Adrenal gland (tissue), 5 donors: ENCODE data around the gene KSR2.

Experiments
- CTCF ChIP-seq, 6 experiments: fragments of 450-650 bp in 4 of 6; fragments of 200-600 bp in 2 of 6; sonication (generic) in 1 of 6; IDR thresholded peaks; 1 replicate in 5 of 6; 2 replicates in 1 of 6; pipeline versions ENCODE4 v1.5.1 to v1.8.0; 2016 to 2021; ENCODE audit warnings: antibody characterized with exemption in 6 of 6, mild to moderate bottlenecking in 2 of 6, moderate library complexity in 1 of 6
- POLR2A ChIP-seq, 2 donors: fragments of 450-650 bp; IDR thresholded peaks; one replicate each; pipeline ENCODE4 v1.6.1; 2017; ENCODE audit warnings: antibody characterized with exemption in 2 of 2, mild to moderate bottlenecking in 2 of 2, moderate library complexity in 1 of 2
- donor health status: DM: no; HTN: no; CAD: no.

- TF ChIP-seq CTCF (IDR thresholded peaks at IDR 0.05): no peak
- TF ChIP-seq POLR2A (IDR thresholded peaks at IDR 0.05): no peak
Observed at GRCh38 chr12:117507548-117507947, 461.2 kb downstream of the KSR2 start.
